ENCODE measurements around the gene SMIM41. TPM values are rescaled to one million over a fixed set of nuclear protein-coding genes. Genes with fewer than 3 reads are reported as not detected.

The SMIM41 gene
- total RNA-seq, 1 donor from 2014 or later: 0.16 TPM

DNA sequence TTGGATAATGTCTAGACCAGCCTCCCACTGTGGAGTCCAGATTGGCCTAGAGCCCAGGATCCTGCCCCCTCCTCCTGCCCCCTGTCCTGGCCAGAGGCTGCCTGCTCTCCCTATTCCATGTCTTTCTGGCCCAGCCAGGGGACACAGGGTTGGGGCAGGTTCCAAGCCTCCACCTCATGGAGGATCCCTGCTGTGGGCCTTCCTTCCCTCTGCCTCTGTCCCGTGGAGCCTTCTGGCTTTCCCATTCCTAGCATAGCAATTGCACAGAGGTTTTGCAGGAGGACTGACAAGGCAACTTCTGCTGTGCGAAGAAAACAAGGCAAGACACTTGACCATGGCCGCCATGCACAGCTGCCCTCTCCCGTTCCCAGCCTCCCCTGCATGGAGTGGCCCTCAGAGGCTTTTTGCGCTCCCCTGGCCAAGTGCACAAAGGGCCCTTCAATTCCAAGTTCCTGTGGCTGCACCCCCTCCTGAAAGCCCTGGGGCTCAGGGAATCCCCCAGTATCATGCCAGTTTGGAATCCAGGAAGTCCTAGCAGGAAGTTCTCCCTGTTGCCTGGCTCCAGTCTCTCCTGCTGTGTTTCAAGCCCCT is 70.2 kb downstream of the SMIM41 start:
- TF ChIP-seq, protein P1, sequence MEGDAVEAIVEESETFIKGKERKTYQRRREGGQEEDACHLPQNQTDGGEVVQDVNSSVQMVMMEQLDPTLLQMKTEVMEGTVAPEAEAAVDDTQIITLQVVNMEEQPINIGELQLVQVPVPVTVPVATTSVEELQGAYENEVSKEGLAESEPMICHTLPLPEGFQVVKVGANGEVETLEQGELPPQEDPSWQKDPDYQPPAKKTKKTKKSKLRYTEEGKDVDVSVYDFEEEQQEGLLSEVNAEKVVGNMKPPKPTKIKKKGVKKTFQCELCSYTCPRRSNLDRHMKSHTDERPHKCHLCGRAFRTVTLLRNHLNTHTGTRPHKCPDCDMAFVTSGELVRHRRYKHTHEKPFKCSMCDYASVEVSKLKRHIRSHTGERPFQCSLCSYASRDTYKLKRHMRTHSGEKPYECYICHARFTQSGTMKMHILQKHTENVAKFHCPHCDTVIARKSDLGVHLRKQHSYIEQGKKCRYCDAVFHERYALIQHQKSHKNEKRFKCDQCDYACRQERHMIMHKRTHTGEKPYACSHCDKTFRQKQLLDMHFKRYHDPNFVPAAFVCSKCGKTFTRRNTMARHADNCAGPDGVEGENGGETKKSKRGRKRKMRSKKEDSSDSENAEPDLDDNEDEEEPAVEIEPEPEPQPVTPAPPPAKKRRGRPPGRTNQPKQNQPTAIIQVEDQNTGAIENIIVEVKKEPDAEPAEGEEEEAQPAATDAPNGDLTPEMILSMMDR (IDR thresholded peaks at IDR 0.05; ENCODE audit: unreplicated experiment): no peak
- H3K9me3 Mint-ChIP-seq: no peaks in the 10 kb centered on the region
- no peak for DNase-seq (ENCODE audit: low spot score in 2 of 2, unreplicated experiment in 2 of 2)
- H3K27ac Mint-ChIP-seq: peak overlapping the region; percentile 60
- H3K36me3 Mint-ChIP-seq: no peaks in the 10 kb centered on the region
- H3K4me3 Mint-ChIP-seq: no peak overlapping the region
- peaks cover 32% of the 10 kb centered on the region for H3K4me1 Mint-ChIP-seq
- H3K27me3 Mint-ChIP-seq (ENCODE audit: low read depth): no peaks in the 10 kb centered on the region

DNA sequence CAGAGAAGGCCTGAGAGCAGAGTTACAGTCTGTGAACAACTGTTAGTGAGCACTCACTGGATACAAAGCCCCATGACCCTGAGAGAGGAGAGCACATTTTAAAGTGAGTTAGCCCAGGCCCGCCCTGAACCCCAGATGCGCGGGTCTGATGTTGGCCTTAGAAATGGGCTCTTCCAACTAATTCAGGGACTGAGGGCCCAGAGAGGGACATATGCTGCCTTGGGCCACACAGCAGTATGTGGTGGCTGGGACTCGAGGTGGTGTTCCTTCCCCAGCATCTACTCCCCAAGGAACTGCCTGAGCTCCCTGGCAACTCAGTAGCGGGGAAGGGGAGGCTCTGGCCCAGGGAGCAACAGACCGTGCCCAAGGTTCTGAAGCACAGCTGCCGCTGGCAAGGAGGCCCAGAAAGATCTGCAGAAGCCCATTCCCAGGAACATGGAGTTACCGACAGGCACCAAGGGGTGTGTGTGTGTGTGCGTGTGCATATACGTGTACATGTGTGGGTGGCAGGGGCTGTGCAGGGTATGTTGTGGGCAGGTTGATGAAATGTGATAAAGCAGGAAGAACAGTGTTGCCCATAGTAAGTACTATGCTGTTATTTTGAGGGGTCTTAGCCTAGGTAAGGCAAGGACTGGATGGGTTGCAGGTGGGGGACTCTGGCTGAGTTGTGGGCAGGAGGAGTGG is 71.8 kb downstream of the SMIM41 start:
- TF ChIP-seq, protein P1 (IDR thresholded peaks at IDR 0.05; ENCODE audit: unreplicated experiment): no peak
- H3K9me3 Mint-ChIP-seq: no peaks in the 10 kb centered on the region
- peak overlapping the region; percentile 46 for H3K4me3 Mint-ChIP-seq
- no peak overlapping the region for H3K27ac Mint-ChIP-seq
- H3K4me1 Mint-ChIP-seq: peaks cover 20% of the 10 kb centered on the region
- H3K36me3 Mint-ChIP-seq: no peaks in the 10 kb centered on the region
- no peaks in the 10 kb centered on the region for H3K27me3 Mint-ChIP-seq (ENCODE audit: low read depth)
- DNase-seq (ENCODE audit: low spot score in 2 of 2, unreplicated experiment in 2 of 2): no peak

DNA sequence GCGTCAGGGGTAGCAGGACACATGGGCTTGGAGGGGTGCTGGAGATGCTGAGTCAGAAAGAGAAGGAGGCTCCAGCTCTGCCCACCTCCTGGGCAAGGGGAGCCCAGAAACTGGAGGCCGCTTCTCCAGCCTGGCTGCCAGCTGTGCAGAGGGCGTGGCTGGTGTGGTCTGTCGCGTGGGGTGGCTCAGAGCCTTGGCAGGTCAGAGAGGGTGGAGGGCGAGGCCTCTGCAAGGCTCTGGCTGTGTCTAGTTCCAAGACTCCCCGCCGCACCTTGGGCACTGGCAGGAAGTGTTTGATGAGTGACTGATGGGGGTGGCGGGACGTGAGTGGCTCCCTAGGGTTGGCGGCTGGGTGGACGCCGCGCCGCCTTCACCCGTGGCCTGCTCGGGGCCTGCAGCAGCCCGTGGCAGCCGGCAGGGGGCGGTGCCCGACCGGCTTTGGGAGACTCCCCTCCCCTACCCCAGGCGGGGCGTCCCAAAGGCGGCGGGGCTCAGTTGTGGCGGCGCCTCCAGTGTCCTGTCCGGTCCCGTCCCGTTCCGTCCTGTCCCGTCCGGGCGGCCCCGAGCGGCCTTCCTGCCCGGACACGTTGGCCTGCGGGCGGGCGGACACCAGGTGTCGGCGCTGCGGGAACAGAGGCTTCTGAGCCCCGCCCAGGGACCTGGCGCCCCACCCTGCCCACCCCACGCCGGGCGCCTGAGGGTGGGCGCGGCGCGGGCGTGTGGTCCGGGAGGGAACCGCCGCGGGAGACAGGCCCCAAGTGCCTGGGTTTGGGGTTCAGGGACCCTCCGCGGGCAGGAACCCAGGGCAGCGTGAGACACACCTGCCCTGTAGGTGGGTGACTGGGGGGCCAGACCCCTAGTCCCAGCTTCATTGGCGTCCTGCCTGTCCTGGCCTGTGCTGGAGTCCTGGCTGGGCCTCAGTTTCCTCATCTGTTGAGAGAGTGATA is 72.6 kb downstream of the SMIM41 start:
- Mint-ChIP-seq H3K4me1 (peaks cover 20% of the 10 kb centered on the region), H3K4me3 (peak overlapping the region; percentile 46), H3K27me3 (ENCODE audit: low read depth) (no peaks in the 10 kb centered on the region), H3K36me3 (no peaks in the 10 kb centered on the region), H3K27ac (peak overlapping the region; percentile 43), H3K9me3 (no peaks in the 10 kb centered on the region)
- TF ChIP-seq, protein P1 (IDR thresholded peaks at IDR 0.05; ENCODE audit: unreplicated experiment): peak; percentile 98
- DNase-seq (ENCODE audit: low spot score in 2 of 2, unreplicated experiment in 2 of 2): peak; percentile 63 to 82

DNA sequence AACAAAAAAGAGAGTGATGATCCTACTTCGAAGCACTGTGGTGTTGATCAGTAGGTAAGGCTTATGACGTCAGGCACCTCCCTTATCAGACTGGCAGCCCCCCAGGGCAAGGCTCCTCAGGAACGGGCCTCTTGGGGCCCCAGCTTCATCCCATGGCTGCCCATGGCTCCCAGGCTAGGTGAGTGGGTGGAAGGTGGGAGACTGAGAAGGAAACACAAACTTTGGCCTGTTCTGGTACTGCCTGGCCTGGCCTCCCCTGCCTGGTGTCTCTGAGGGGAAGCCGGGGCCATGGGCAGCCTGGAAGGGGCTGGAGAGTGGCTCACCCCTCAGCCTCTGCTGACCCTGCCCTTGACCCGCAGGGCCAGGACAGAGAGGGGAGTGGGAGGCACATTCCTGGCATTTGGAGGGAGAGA is 73.4 kb downstream of the SMIM41 start:
- no peaks in the 10 kb centered on the region for H3K36me3 Mint-ChIP-seq
- TF ChIP-seq, protein P1 (IDR thresholded peaks at IDR 0.05; ENCODE audit: unreplicated experiment): no peak
- H3K4me3 Mint-ChIP-seq: peak overlapping the region; percentile 37
- no peak for DNase-seq (ENCODE audit: low spot score in 2 of 2, unreplicated experiment in 2 of 2)
- no peak overlapping the region for H3K27ac Mint-ChIP-seq
- peaks cover 20% of the 10 kb centered on the region for H3K4me1 Mint-ChIP-seq
- H3K27me3 Mint-ChIP-seq (ENCODE audit: low read depth): no peaks in the 10 kb centered on the region
- no peaks in the 10 kb centered on the region for H3K9me3 Mint-ChIP-seq

DNA sequence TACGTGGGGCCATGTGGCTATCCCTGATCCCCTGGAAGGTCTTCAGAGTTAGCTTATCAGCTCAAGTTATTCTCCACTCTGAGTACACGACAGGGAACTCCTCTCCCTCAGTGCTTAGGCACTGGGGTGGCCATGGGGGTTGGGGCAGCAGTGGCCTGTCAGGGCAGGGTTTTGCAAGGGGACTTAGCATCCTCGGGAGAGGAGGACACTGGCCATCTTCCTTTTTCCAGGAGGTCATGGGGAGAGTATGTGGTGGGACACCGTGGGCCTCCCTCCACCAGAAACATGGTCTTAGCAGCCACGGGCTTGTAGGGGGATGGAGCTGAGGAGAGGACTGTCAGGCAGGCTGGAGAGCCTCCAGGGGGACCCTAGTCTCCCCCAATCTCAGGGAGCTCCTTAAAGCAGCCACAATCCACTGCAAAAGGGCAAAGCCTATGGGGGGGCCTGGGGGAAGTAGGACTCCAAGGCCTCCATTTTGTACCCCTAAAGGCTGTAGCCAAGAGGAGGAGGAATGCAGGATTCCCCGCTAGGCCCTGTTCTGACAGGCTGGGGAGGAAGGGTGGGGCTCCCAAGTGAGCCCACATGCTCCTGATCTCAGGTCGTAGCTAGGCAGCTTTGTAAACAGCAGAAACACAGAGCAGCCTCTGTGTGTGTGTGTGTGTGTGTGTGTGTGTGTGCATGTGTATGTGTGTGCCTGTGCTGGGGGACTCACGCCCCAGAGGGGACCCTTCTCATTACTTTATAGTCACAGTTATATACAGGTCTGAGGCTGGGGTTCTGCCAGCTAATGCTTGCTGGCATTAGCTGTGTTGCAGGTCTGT is 75.8 kb downstream of the SMIM41 start:
- H3K27ac Mint-ChIP-seq: peak overlapping the region; percentile 21
- peaks cover 7% of the 10 kb centered on the region for H3K4me1 Mint-ChIP-seq
- no peaks in the 10 kb centered on the region for H3K36me3 Mint-ChIP-seq
- H3K27me3 Mint-ChIP-seq (ENCODE audit: low read depth): no peaks in the 10 kb centered on the region
- TF ChIP-seq, protein P1 (IDR thresholded peaks at IDR 0.05; ENCODE audit: unreplicated experiment): no peak
- no peak for DNase-seq (ENCODE audit: low spot score in 2 of 2, unreplicated experiment in 2 of 2)
- H3K4me3 Mint-ChIP-seq: no peak overlapping the region
- H3K9me3 Mint-ChIP-seq: peaks cover 4% of the 10 kb centered on the region

Data from mesothelial cell of epicardium (in vitro differentiated cells).